PC-9 (cell line): Measurements from ENCODE around the gene GYPC. TPM values are rescaled to one million over a fixed set of nuclear protein-coding genes. Genes with fewer than 3 reads are reported as not detected.

Experiments used
- BruUV-seq: library from RNA; stranded (reverse); fragments of 400-500 nt; replicated peaks from 2 replicates; lab custom pipeline; 2021; lab: Mats Ljungman, UMichigan
- CTCF ChIA-PET: fragments of 300-600 bp; sonication (Branson Sonifier 250); formaldehyde crosslinking; loops from one replicate; lab custom pipeline; 2022; ENCODE audit warnings: antibody characterized with exemption; lab: Charles Lee
- POLR2A ChIA-PET: fragments of 300-600 bp; sonication (Branson Sonifier 250); formaldehyde crosslinking; loops from one replicate; lab custom pipeline; 2022; ENCODE audit warnings: antibody characterized with exemption; ENCODE audit not compliant: unreplicated experiment; lab: Charles Lee
- DNase-seq, 2 experiments: peaks; one replicate each; pipeline versions ENCODE4 v3.0.0 to v3.0.0-alpha.2; 2015 to 2022; ENCODE audit warnings: mixed read lengths in 1 of 2
- H2AFZ ChIP-seq: fragments of 200-600 bp; sonication (generic); 2 replicates; pipeline ENCODE4 v1.8.1; 2017; ENCODE audit warnings: antibody characterized with exemption
- H3F3A ChIP-seq: fragments of 200-600 bp; sonication (generic); 2 replicates; pipeline ENCODE4 v1.8.1; 2017; ENCODE audit warnings: antibody characterized with exemption, mild to moderate bottlenecking, low read depth; ENCODE audit not compliant: insufficient read depth
- H3K27ac ChIP-seq: fragments of 200-600 bp; sonication (generic); 2 replicates; pipeline ENCODE4 v1.6.1; 2016; ENCODE audit warnings: mixed run types
- H3K27me3 ChIP-seq: fragments of 200-600 bp; sonication (generic); 2 replicates; pipeline ENCODE4 v1.6.1; 2016; ENCODE audit warnings: low read depth, mixed run types; ENCODE audit not compliant: insufficient read depth
- H3K36me3 ChIP-seq: fragments of 200-600 bp; sonication (generic); 2 replicates; pipeline ENCODE4 v1.6.1; 2016; ENCODE audit warnings: low read depth, mixed run types
- H3K4me1 ChIP-seq: fragments of 200-600 bp; sonication (generic); replicated peaks from 2 replicates; pipeline ENCODE4 v1.6.1; 2016; ENCODE audit warnings: mixed run types; ENCODE audit not compliant: insufficient read depth
- H3K4me2 ChIP-seq: fragments of 200-600 bp; sonication (generic); 2 replicates; pipeline ENCODE4 v1.6.1; 2017; ENCODE audit warnings: mixed run types
- H3K4me3 ChIP-seq: fragments of 200-600 bp; sonication (generic); 2 replicates; pipeline ENCODE4 v1.6.1; 2016; ENCODE audit warnings: mixed run types
- H3K79me2 ChIP-seq: fragments of 200-600 bp; sonication (generic); 2 replicates; pipeline ENCODE4 v1.6.1; 2017; ENCODE audit warnings: low read depth, mixed run types
- H3K9me2 ChIP-seq: fragments of 200-600 bp; sonication (generic); 2 replicates; pipeline ENCODE4 v1.8.1; 2017; ENCODE audit warnings: mild to moderate bottlenecking; ENCODE audit not compliant: insufficient read depth
- H3K9me3 ChIP-seq: fragments of 200-600 bp; sonication (generic); 2 replicates; pipeline ENCODE4 v1.8.1; 2016; ENCODE audit warnings: low read depth; ENCODE audit not compliant: insufficient read depth
- H4K20me1 ChIP-seq: fragments of 200-600 bp; sonication (generic); 2 replicates; pipeline ENCODE4 v1.8.1; 2017; ENCODE audit not compliant: insufficient read depth
- CTCF ChIP-seq: fragments of 200-600 bp; sonication (generic); conservative IDR thresholded peaks from 2 replicates; pipeline ENCODE4 v1.6.1; 2017; ENCODE audit warnings: mixed run types, antibody characterized with exemption, mild to moderate bottlenecking, moderate library complexity
- EZH2 ChIP-seq: fragments of 200-600 bp; sonication (generic); IDR thresholded peaks from 2 replicates; pipeline ENCODE4 v1.8.0; 2017; ENCODE audit warnings: antibody characterized with exemption, low read depth
- intact Hi-C: fragments of 100-400 bp; cut with micrococcal nuclease; formaldehyde crosslinking; loops from one replicate; pipeline ENCODE4 v1.10.0; 2022; ENCODE audit not compliant: unreplicated experiment
- total RNA-seq: library from RNA; stranded (reverse); gene quantifications from 2 replicates; pipeline ENCODE4 v1.2.3, GENCODE V29; 2021

GYPC gene
- total RNA-seq, 1 experiment from 2014 or later: not detected

DNA sequence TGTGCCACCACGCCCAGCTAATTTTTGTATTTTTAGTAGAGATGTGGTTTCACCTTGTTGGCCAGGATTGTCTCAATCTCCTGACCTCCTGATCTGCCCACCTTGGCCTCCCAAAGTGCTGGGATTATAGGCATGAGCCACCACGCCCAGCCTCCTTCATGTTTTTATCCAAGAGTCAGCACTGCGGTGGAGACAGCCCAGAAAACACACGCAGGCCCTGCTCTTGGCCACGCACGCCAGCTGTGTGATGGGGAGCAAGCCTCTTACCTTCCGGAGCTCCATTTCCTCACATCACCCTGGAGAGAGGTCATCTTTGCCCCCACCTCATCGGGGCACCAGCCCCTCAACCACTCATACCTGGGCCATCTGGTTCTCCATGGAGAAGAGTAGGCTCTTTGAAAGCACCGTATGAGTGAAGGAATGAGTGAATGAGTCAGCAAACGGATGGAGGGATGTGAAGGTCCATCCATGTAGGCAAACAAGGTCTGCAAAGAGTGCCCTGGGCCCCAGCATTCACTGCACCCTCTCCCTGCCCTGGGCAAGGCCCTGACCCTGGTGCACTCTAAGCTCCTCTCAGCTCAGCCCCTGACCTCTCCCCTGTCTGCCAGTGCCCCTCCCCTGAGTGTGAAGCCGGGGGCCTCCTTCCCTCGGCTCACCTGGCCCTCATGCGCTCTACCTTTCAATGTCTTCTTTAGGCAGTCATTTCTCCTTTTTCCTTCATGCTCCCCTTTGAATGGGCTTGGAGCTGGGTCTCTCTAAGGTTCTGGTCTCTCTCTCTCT, 7.4 kb downstream of the GYPC start:
- no peak overlapping the region for H3K27ac ChIP-seq
- H2AFZ ChIP-seq: no peak overlapping the region
- no peaks in the 10 kb centered on the region for H3F3A ChIP-seq
- no peaks in the 10 kb centered on the region for H3K36me3 ChIP-seq
- H3K9me3 ChIP-seq: no peaks in the 10 kb centered on the region
- H3K79me2 ChIP-seq: no peaks in the 10 kb centered on the region
- H3K4me1 ChIP-seq: no peaks in the 10 kb centered on the region
- DNase-seq: no peak
- no peak overlapping the region for H3K4me2 ChIP-seq
- BruUV-seq: no TSS peak
- ChIA-PET CTCF (no interaction called here), POLR2A (no interaction called here)
- no peaks in the 10 kb centered on the region for H3K9me2 ChIP-seq
- H3K4me3 ChIP-seq: no peak overlapping the region
- intact Hi-C loops: no loop called here
- TF ChIP-seq EZH2: no peak
- no peak for TF ChIP-seq CTCF
- H3K27me3 ChIP-seq: peaks cover 92% of the 10 kb centered on the region
- no peaks in the 10 kb centered on the region for H4K20me1 ChIP-seq

DNA sequence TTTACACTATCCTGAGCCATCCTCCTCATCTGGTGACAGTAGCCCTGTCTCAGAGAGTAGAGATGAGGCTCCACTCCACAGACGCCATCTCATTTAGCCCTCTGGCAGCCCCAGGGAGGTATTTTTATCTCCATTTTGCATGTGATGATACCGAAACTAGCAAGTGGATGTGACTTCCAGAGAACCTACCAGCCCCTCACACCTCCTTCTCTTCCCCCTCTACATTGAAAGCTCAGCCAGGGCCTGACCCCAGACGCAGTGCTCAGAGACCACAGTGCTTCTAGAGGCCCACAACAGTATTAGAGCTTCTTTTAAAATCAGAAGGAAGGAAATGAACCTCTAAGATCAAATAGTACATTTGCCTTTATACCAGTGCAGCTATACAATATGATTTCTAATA, 8.3 kb downstream of the GYPC start:
- Histone ChIP-seq H3F3A (no peaks in the 10 kb centered on the region), H2AFZ (no peak overlapping the region), H3K9me3 (no peaks in the 10 kb centered on the region), H4K20me1 (no peaks in the 10 kb centered on the region), H3K4me3 (no peak overlapping the region), H3K9me2 (no peaks in the 10 kb centered on the region), H3K36me3 (no peaks in the 10 kb centered on the region), H3K4me1 (no peaks in the 10 kb centered on the region), H3K4me2 (no peak overlapping the region), H3K27ac (no peak overlapping the region), H3K27me3 (peaks cover 94% of the 10 kb centered on the region), H3K79me2 (no peaks in the 10 kb centered on the region)
- no peak for DNase-seq
- TF ChIP-seq EZH2 (no peak), CTCF (no peak)
- intact Hi-C loops: no loop called here
- ChIA-PET POLR2A (no interaction called here), CTCF (no interaction called here)
- BruUV-seq: no TSS peak

GRCh38 chr2:126664639-126665038, 8.7 kb downstream of the GYPC start:
- POLR2A ChIA-PET: no interaction called here
- Histone ChIP-seq H3K36me3 (no peaks in the 10 kb centered on the region), H4K20me1 (no peaks in the 10 kb centered on the region), H3K9me3 (no peaks in the 10 kb centered on the region), H3K4me3 (no peak overlapping the region), H2AFZ (no peak overlapping the region), H3K27me3 (peaks cover 96% of the 10 kb centered on the region), H3K79me2 (no peaks in the 10 kb centered on the region), H3K4me1 (no peaks in the 10 kb centered on the region), H3K9me2 (no peaks in the 10 kb centered on the region), H3K27ac (no peak overlapping the region), H3K4me2 (no peak overlapping the region), H3F3A (no peaks in the 10 kb centered on the region)
- CTCF ChIA-PET: no interaction called here
- no peak for TF ChIP-seq CTCF
- no peak for TF ChIP-seq EZH2
- intact Hi-C loops: no loop called here
- no TSS peak for BruUV-seq
- DNase-seq: no peak
